ENCODE measurements around the gene PPP1R37.
"Not testable (repeated sequence)": the region's sequence is repeated elsewhere in the genome, so short reads cannot be mapped to it uniquely, and the experiment has no call there.

DNA sequence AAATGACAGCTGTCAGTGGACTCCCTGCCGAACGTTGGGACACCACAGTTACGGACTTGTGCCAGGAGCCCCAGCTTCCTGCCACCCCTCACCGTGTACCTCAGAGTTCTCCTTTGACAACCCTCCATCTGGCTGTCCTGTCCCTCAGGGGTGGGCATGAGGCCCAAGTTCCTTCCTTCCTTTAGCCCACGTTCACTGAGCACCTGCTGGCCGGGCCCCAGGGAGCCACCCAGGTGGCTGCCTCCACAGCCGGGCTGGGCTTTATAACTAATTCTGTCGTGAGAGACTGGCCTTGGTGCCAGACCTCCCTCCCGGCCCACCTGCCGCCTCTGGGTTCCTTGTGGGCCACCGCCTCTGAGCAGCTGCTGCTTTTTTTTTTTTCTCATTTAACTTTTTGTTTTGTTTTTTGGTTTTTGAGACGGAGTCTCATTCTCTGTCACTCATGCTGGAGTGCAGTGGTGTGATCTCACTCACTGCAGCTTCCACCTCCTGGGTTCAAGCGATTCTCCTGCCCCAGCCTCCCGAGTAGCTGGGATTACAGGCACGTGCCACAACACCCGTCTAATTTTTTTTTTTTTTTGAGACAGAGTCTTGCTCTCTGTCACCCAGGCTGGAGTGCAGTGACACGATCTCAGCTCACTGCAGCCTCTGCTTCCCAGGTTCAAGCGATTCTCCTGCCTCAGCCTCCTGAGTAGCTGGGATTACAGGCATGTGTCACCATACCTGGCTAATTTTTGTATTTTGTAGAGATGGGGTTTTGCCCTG, 25.8 kb downstream of the PPP1R37 start:
- TF ChIP-seq, protein P1, sequence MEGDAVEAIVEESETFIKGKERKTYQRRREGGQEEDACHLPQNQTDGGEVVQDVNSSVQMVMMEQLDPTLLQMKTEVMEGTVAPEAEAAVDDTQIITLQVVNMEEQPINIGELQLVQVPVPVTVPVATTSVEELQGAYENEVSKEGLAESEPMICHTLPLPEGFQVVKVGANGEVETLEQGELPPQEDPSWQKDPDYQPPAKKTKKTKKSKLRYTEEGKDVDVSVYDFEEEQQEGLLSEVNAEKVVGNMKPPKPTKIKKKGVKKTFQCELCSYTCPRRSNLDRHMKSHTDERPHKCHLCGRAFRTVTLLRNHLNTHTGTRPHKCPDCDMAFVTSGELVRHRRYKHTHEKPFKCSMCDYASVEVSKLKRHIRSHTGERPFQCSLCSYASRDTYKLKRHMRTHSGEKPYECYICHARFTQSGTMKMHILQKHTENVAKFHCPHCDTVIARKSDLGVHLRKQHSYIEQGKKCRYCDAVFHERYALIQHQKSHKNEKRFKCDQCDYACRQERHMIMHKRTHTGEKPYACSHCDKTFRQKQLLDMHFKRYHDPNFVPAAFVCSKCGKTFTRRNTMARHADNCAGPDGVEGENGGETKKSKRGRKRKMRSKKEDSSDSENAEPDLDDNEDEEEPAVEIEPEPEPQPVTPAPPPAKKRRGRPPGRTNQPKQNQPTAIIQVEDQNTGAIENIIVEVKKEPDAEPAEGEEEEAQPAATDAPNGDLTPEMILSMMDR (conservative IDR thresholded peaks at IDR 0.05), result not testable (repeated sequence)
- TF ChIP-seq ZFX (IDR thresholded peaks at IDR 0.05), result not testable (repeated sequence)

Measured in C4-2B (cell line).